PC-3 (cell line): ENCODE measurements around the gene FUS. TPM values are rescaled to one million over a fixed set of nuclear protein-coding genes. Genes with fewer than 3 reads are reported as not detected.

ENCODE experiments used
- ATAC-seq: fragments of 200-7000 bp; cut with Tn5 transposase; 2 replicates; pipeline ENCODE4 v1.9.1; 2020; ENCODE audit warnings: mild to moderate bottlenecking, moderate library complexity
- BruUV-seq: library from RNA; stranded (reverse); fragments of 400-500 nt; replicated peaks from 2 replicates; lab custom pipeline; 2021; lab: Mats Ljungman, UMichigan
- CTCF ChIA-PET: fragments of 300-600 bp; sonication (Branson Sonifier 250); formaldehyde crosslinking; loops from one replicate; lab custom pipeline; 2022; ENCODE audit warnings: antibody characterized with exemption; lab: Charles Lee
- POLR2A ChIA-PET: fragments of 300-600 bp; sonication (Branson Sonifier 250); formaldehyde crosslinking; loops from one replicate; lab custom pipeline; 2022; ENCODE audit warnings: antibody characterized with exemption; ENCODE audit not compliant: unreplicated experiment; lab: Charles Lee
- DNase-seq: peaks from one replicate; pipeline ENCODE4 v3.0.0-alpha.2; 2015
- H2AFZ ChIP-seq: fragments of 300-600 bp; sonication (generic); 2 replicates; pipeline ENCODE4 v1.6.0; 2016; ENCODE audit warnings: antibody characterized with exemption, low read length
- H3F3A ChIP-seq: fragments of 300-600 bp; sonication (generic); one replicate; pipeline ENCODE4 v1.6.0; 2017; ENCODE audit warnings: antibody characterized with exemption, low read length, control low read depth, mild to moderate bottlenecking; ENCODE audit not compliant: unreplicated experiment
- H3K27ac ChIP-seq: fragments of 300-600 bp; sonication (generic); 2 replicates; pipeline ENCODE4 v1.5.1; 2016; ENCODE audit warnings: mild to moderate bottlenecking, low read length
- H3K27me3 ChIP-seq: fragments of 300-600 bp; sonication (generic); 2 replicates; pipeline ENCODE4 v1.6.1; 2016; ENCODE audit warnings: low read length, mixed read lengths
- H3K36me3 ChIP-seq: fragments of 300-600 bp; sonication (generic); 2 replicates; pipeline ENCODE4 v1.6.1; 2016; ENCODE audit warnings: low read depth, mixed run types, low read length, mixed read lengths
- H3K4me1 ChIP-seq: fragments of 300-600 bp; sonication (generic); 2 replicates; pipeline ENCODE4 v1.5.1; 2016; ENCODE audit warnings: low read length; ENCODE audit not compliant: insufficient read depth
- H3K4me2 ChIP-seq: fragments of 300-600 bp; sonication (generic); 2 replicates; pipeline ENCODE4 v1.6.0; 2016; ENCODE audit warnings: low read length
- H3K4me3 ChIP-seq: fragments of 300-600 bp; sonication (generic); 2 replicates; pipeline ENCODE4 v1.5.1; 2016; ENCODE audit warnings: mild to moderate bottlenecking, low read length, mixed read lengths
- H3K79me2 ChIP-seq: fragments of 300-600 bp; sonication (generic); 2 replicates; pipeline ENCODE4 v1.6.1; 2017; ENCODE audit warnings: low read length, mixed read lengths
- H3K9ac ChIP-seq: fragments of 300-600 bp; sonication (generic); 2 replicates; pipeline ENCODE4 v1.6.0; 2016; ENCODE audit warnings: mild to moderate bottlenecking, low read length
- H3K9me2 ChIP-seq: fragments of 300-600 bp; sonication (generic); replicated peaks from 2 replicates; pipeline ENCODE4 v1.6.1; 2016; ENCODE audit warnings: mixed run types, low read length, mixed read lengths
- H3K9me3 ChIP-seq: fragments of 300-600 bp; sonication (generic); 2 replicates; pipeline ENCODE4 v1.6.1; 2016; ENCODE audit warnings: low read length, mixed read lengths
- H4K20me1 ChIP-seq: fragments of 300-600 bp; sonication (generic); 2 replicates; pipeline ENCODE4 v1.6.1; 2016; ENCODE audit warnings: low read length, mixed read lengths
- CTCF ChIP-seq: fragments of 300-600 bp; sonication (generic); conservative IDR thresholded peaks from 2 replicates; pipeline ENCODE4 v1.5.1; 2017; ENCODE audit warnings: antibody characterized with exemption, low read depth, mild to moderate bottlenecking, low read length
- EZH2 ChIP-seq: fragments of 300-600 bp; sonication (generic); IDR thresholded peaks from one replicate; pipeline ENCODE4 v1.6.1; 2017; ENCODE audit warnings: antibody characterized with exemption, mild to moderate bottlenecking, low read length; ENCODE audit not compliant: unreplicated experiment
- EZH2phosphoT487 ChIP-seq: fragments of 300-600 bp; sonication (generic); IDR thresholded peaks from 2 replicates; pipeline ENCODE4 v1.6.1; 2018; ENCODE audit warnings: mild to moderate bottlenecking, antibody characterized with exemption, low read length, borderline replicate concordance
- intact Hi-C: fragments of 100-400 bp; cut with micrococcal nuclease; formaldehyde crosslinking; loops from 2 replicates; pipeline ENCODE4 v1.9.0; 2023
- total RNA-seq: library from RNA; depleted of rRNA; stranded (reverse); fragments of >200 nt; gene quantifications from 2 replicates; pipeline ENCODE4 v1.2.3, GENCODE V29; 2014

The FUS gene
- total RNA-seq, 1 experiment from 2014 or later: 43.0 TPM

- Histone ChIP-seq H3K9me2 (no peaks in the 10 kb centered on the region), H3F3A (no peaks in the 10 kb centered on the region), H3K4me3 (no peak overlapping the region), H3K27me3 (no peaks in the 10 kb centered on the region), H4K20me1 (no peaks in the 10 kb centered on the region), H3K27ac (no peak overlapping the region), H3K79me2 (no peaks in the 10 kb centered on the region), H3K9ac (no peak overlapping the region), H2AFZ (no peak overlapping the region), H3K4me2 (no peak overlapping the region), H3K4me1 (no peaks in the 10 kb centered on the region), H3K9me3 (no peaks in the 10 kb centered on the region), H3K36me3 (no peaks in the 10 kb centered on the region)
- intact Hi-C loops: loop anchor here (10.0 kb wide), 1 partner anchor 124 kb away; no protein-coding TSS in a partner anchor
- BruUV-seq: no TSS peak
- ATAC-seq: no peak
- TF ChIP-seq EZH2: no peak
- no peak for TF ChIP-seq EZH2phosphoT487
- TF ChIP-seq CTCF: no peak
- DNase-seq: no peak
- ChIA-PET POLR2A (no interaction called here), CTCF (no interaction called here)
Observed at GRCh38 chr16:31148896-31149295, 31.0 kb upstream of the FUS start.

DNA sequence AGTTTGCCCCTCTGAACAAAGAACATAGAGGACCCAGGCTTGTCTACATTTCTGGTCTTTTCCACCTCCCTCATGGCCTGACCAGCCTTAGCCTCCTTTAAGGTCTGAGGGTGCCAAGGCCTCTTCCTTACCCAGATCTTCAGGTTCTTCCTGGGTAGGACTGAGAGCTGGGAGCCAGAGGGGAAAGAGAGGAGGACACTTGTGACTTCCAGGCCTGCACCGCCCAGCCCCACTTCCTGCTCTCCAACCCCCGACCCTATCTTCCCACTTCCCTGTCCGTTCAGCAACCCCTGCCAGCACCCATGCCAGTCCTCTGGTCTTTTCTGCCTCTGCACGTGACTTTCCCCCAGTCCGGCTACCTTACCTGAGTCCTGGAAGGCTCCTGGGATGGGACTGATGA lies 30.6 kb upstream of the FUS start:
- Histone ChIP-seq H3K9me2 (no peaks in the 10 kb centered on the region), H3K27ac (no peak overlapping the region), H3K9ac (no peak overlapping the region), H3K9me3 (no peaks in the 10 kb centered on the region), H3F3A (no peaks in the 10 kb centered on the region), H3K36me3 (no peaks in the 10 kb centered on the region), H3K79me2 (no peaks in the 10 kb centered on the region), H4K20me1 (no peaks in the 10 kb centered on the region), H2AFZ (no peak overlapping the region), H3K4me1 (no peaks in the 10 kb centered on the region), H3K27me3 (no peaks in the 10 kb centered on the region), H3K4me2 (no peak overlapping the region), H3K4me3 (no peak overlapping the region)
- no TSS peak for BruUV-seq
- no peak for DNase-seq
- CTCF ChIA-PET: no interaction called here
- POLR2A ChIA-PET: no interaction called here
- intact Hi-C loops: loop anchor here (10.0 kb wide), 1 partner anchor 125 kb away; no protein-coding TSS in a partner anchor
- no peak for TF ChIP-seq CTCF
- TF ChIP-seq EZH2phosphoT487: no peak
- TF ChIP-seq EZH2: no peak
- ATAC-seq: no peak

GRCh38 chr16:31149894-31150890 lies 29.7 kb upstream of the FUS start, which contains the start of gene PRSS36:
TSS of gene PRSS36 (minus strand) at chr16:31150066. CDS start at chr16:31150035, 31 bp downstream.
- 0 out of 2 replicates have a peak, but pooled peaks have one; percentile 24 for ATAC-seq
- no peak within 1 kb of the TSS for H2AFZ ChIP-seq
- CTCF ChIA-PET: no interaction called here

More at GRCh38 chr16:31149894-31150890, 29.7 kb upstream of the FUS start, which contains the start of gene PRSS36:
- Histone ChIP-seq H4K20me1 (no peaks in the 10 kb centered on the region), H3F3A (no peaks in the 10 kb centered on the region), H3K4me1 (no peaks in the 10 kb centered on the region), H3K9ac (no peak within 1 kb of the TSS), H3K4me2 (no peak within 1 kb of the TSS), H3K79me2 (no peaks in the 10 kb centered on the region), H3K4me3 (no peak within 1 kb of the TSS), H3K36me3 (no peaks in the 10 kb centered on the region), H3K9me3 (no peaks in the 10 kb centered on the region), H3K27me3 (no peaks in the 10 kb centered on the region), H3K27ac (no peak within 1 kb of the TSS), H3K9me2 (no peaks in the 10 kb centered on the region)
- BruUV-seq: no TSS peak
- no peak for TF ChIP-seq EZH2
- no peak for TF ChIP-seq CTCF
- TF ChIP-seq EZH2phosphoT487: no peak
- intact Hi-C loops: loop anchor here (10.0 kb wide), 1 partner anchor 125 kb away; no protein-coding TSS in a partner anchor
- POLR2A ChIA-PET: no interaction called here
- DNase-seq: no peak
